Effector memory CD8-positive, alpha-beta T cell (primary cell): ENCODE data around the gene AXDND1.
A peak's percentile ranks its signal among the peaks of the same experiment; 100 is the strongest.
"Not testable (repeated sequence)": the region's sequence is repeated elsewhere in the genome, so short reads cannot be mapped to it uniquely, and the experiment has no call there.

Experiments
- ATAC-seq: fragments of 150-1000 bp; cut with Tn5 transposase; replicated peaks from 2 replicates; pipeline ENCODE4 v1.10.0; 2021; ENCODE audit warnings: mild to moderate bottlenecking, moderate library complexity
- DNase-seq, 3 experiments: peaks; one replicate each; pipeline ENCODE4 v3.0.0; 2021
- H3K27ac Mint-ChIP-seq, 2 donors: one replicate each; pipeline ENCODE4 v1.8.0; 2022; ENCODE audit warnings: mild to moderate bottlenecking in 2 of 2, mixed read lengths in 2 of 2, moderate library complexity in 2 of 2
- H3K27me3 Mint-ChIP-seq, 2 donors: one replicate each; pipeline ENCODE4 v1.8.0; 2022; ENCODE audit warnings: mixed read lengths in 2 of 2
- H3K36me3 Mint-ChIP-seq: one replicate; pipeline ENCODE4 v1.8.0; 2022; ENCODE audit warnings: mild to moderate bottlenecking, moderate library complexity, mixed read lengths; ENCODE audit not compliant: insufficient read depth
- H3K4me1 Mint-ChIP-seq, 2 donors: one replicate each; pipeline ENCODE4 v1.8.0; 2022; ENCODE audit warnings: low read depth in 2 of 2, mixed read lengths in 2 of 2
- H3K4me3 Mint-ChIP-seq, 2 donors: one replicate each; pipeline ENCODE4 v1.8.0; 2022; ENCODE audit warnings: mild to moderate bottlenecking in 2 of 2, mixed read lengths in 2 of 2, moderate library complexity in 2 of 2
- H3K9me3 Mint-ChIP-seq, 2 donors: one replicate each; pipeline ENCODE4 v1.8.0; 2022; ENCODE audit warnings: mixed read lengths in 2 of 2

AXDND1 gene

GRCh38 chr1:179340918-179341317 lies 24.9 kb upstream of the AXDND1 start:
- Mint-ChIP-seq H3K4me1 (no peaks in the 10 kb centered on the region), H3K27me3 (no peaks in the 10 kb centered on the region), H3K27ac (no peak overlapping the region), H3K9me3 (no peaks in the 10 kb centered on the region), H3K4me3 (no peak overlapping the region), H3K36me3 (peaks cover 65% of the 10 kb centered on the region)
- no peak for DNase-seq
- ATAC-seq: no peak

GRCh38 chr1:179341943-179342547 lies 23.7 kb upstream of the AXDND1 start:
- Mint-ChIP-seq H3K4me1 (no peaks in the 10 kb centered on the region), H3K27ac (no peak overlapping the region), H3K9me3 (no peaks in the 10 kb centered on the region), H3K36me3 (peaks cover 54% of the 10 kb centered on the region), H3K27me3 (no peaks in the 10 kb centered on the region), H3K4me3 (no peak overlapping the region)
- DNase-seq: no peak
- ATAC-seq: no peak

DNA sequence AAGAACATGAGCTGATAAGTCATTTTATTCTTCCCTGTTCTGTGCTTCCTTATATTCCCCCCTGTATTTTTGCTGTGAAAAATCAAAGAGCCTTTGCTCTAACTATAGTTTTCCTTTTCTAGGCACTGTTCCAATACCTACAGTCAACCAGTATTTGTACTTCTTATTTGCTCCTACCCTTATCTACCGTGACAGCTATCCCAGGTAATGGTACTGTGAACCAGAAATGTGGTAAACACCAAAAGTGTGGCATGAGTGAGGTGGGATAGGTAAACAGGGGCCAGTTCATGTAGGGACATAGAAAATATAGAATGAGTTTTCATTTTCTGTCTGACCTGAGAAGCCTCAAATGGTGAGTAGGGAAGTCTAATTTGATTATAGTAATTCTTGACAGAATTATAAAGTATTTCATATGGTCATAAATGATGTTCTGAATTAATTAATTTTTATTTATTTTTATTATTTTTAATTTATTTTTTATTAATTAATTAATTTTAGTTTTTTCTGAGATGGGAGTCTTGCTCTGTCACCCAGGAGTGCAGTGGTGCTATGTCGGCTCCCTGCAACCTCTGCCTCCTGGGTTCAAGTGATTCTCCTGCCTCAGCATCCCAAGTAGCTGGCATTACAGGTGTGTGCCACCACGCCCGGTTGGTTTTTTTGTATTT lies 22.9 kb upstream of the AXDND1 start:
- DNase-seq: no peak
- no peak overlapping the region for H3K27ac Mint-ChIP-seq
- H3K36me3 Mint-ChIP-seq: peaks cover 58% of the 10 kb centered on the region
- no peaks in the 10 kb centered on the region for H3K27me3 Mint-ChIP-seq
- no peaks in the 10 kb centered on the region for H3K9me3 Mint-ChIP-seq
- H3K4me1 Mint-ChIP-seq: peaks cover 0 to 2% of the 10 kb centered on the region in 2 donors
- ATAC-seq: no peak
- H3K4me3 Mint-ChIP-seq: no peak overlapping the region

DNA sequence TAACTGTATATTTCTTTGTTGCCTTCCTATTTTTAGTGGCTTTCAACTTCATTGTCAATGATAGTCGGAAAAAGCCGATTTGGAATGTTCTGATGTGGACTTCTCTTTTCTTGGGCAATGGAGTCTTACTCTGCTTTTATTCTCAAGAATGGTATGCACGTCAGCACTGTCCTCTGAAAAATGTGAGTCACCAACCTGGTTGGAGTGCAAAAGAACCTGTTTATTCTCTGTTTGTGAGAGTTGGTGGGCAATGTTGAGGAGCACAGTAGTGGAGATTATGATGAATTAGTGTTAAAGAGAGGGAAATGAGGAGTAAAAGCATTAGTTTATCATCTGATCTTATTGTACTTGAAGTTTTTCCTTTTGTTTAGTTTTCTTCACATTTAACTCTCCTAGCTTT lies 14.5 kb upstream of the AXDND1 start:
- H3K27me3 Mint-ChIP-seq: no peaks in the 10 kb centered on the region
- H3K27ac Mint-ChIP-seq: no peak overlapping the region
- DNase-seq (no peak), ATAC-seq (no peak)
- no peak overlapping the region for H3K4me3 Mint-ChIP-seq
- H3K9me3 Mint-ChIP-seq: no peaks in the 10 kb centered on the region
- H3K36me3 Mint-ChIP-seq: peaks cover 55% of the 10 kb centered on the region
- H3K4me1 Mint-ChIP-seq: peaks cover 4 to 10% of the 10 kb centered on the region in 2 donors

DNA sequence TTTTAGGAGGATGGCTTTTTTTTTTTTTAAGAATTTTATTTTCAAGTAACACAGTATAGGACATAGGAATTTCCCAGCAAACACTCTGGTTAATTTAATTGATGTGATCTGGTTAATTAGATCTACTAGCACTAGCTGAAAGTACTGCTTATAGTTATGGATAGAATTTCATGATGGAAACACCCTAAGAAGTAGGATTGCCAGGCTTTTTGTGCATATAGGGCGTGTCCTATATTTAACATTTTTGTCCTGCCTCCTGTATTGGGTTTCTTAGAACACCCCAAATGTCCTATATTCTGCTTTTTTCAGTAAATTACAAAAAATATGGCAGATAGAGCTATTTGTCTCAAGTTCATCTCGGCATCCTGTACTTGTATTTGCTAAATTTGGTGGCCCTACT lies 13.5 kb upstream of the AXDND1 start:
- H3K27ac Mint-ChIP-seq: peak overlapping the region in 1 of 2 donors; percentile 28
- H3K36me3 Mint-ChIP-seq: peaks cover 55% of the 10 kb centered on the region

DNA sequence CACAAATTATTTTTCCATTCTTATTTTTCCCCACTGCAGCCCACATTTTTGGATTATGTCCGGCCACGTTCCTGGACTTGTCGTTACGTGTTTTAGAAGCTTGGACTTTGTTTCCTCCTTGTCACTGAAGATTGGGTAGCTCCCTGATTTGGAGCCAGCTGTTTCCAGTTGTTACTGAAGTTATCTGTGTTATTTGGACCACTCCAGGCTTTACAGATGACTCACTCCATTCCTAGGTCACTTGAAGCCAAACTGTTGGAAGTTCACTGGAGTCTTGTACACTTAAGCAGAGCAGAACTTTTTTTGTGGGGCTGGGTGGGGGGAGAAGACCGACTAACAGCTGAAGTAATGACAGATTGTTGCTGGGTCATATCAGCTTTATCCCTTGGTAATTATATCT lies 12.2 kb upstream of the AXDND1 start:
- DNase-seq (no peak), ATAC-seq (no peak)
- no peaks in the 10 kb centered on the region for H3K27me3 Mint-ChIP-seq
- peaks cover 4 to 7% of the 10 kb centered on the region in 2 donors for H3K4me1 Mint-ChIP-seq
- H3K4me3 Mint-ChIP-seq: no peak overlapping the region
- peak overlapping the region in 1 of 2 donors; percentile 52 for H3K27ac Mint-ChIP-seq
- no peaks in the 10 kb centered on the region for H3K9me3 Mint-ChIP-seq
- peaks cover 49% of the 10 kb centered on the region for H3K36me3 Mint-ChIP-seq

More for the DNA sequence above, 13.5 kb upstream of the AXDND1 start:
- H3K9me3 Mint-ChIP-seq: no peaks in the 10 kb centered on the region
- ATAC-seq (no peak), DNase-seq (no peak)
- H3K27me3 Mint-ChIP-seq: no peaks in the 10 kb centered on the region
- H3K4me3 Mint-ChIP-seq: no peak overlapping the region
- peaks cover 4 to 10% of the 10 kb centered on the region in 2 donors for H3K4me1 Mint-ChIP-seq

DNA sequence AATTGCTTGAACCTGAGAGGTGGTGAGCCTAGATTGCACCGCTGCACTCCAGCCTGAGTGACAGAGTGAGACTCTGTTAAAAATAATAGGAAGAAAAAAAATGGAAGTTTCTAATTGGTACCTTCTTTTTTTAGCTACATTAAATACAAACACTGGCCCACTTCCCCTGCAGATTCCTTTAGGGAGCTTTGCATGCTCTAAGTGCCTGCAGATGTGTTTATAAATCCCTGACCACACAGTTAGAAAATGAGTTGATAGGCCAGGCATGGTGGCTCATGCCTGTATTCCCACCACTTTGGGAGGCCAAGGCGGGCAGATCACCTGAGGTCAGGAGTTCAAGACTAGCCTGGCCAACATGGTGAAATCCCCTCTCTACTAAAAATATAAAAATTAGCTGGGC lies 4.1 kb upstream of the AXDND1 start:
- Mint-ChIP-seq H3K4me1 (peaks cover 2 to 13% of the 10 kb centered on the region in 2 donors), H3K36me3 (peaks cover 27% of the 10 kb centered on the region)
- DNase-seq, ATAC-seq, H3K9me3 Mint-ChIP-seq, H3K4me3 Mint-ChIP-seq, H3K27ac Mint-ChIP-seq, H3K27me3 Mint-ChIP-seq: not testable (repeated sequence)

DNA sequence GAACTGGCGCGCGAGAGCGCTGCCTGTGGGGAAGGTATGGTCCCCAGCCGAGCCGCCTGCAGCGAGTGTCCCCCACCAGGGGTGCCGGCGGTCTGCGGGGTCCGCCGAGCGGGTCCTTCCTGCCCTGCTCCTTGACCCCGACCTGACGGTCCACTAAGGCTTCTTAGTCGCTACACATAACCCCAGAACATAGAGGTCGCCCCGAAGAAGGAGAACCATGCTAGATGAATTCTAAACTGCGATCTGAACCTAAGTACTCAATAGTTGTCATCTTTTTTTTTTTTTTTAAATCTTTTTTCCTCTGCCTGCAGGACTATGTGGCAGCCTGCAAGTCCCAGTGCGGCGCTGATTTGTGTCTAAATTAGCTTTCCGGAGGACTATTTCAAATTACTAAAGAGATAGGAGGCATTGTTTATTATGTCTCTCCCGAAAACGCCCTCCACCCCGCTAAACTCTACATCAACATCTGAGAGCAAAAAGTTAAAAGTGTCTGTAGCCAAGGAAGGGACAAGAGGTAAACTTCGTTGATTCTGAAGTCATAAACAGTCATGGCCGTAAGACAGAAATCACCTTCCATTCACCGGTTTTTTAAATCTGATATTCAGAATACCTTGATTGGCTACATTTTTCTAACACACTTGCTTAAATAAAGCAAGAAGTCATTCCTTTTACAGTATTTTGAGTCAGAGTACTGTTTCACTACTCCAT lies 476 bp downstream of the AXDND1 start:
- H3K36me3 Mint-ChIP-seq: peaks cover 17% of the 10 kb centered on the region
- H3K27ac Mint-ChIP-seq: peak overlapping the region; percentile 100
- H3K4me1 Mint-ChIP-seq: peaks cover 2 to 13% of the 10 kb centered on the region in 2 donors
- peaks cover 0 to 2% of the 10 kb centered on the region in 2 donors for H3K27me3 Mint-ChIP-seq
- peak overlapping the region; percentile 92 to 98 for H3K4me3 Mint-ChIP-seq
- no peaks in the 10 kb centered on the region for H3K9me3 Mint-ChIP-seq
- ATAC-seq (no peak), DNase-seq (no peak)

DNA sequence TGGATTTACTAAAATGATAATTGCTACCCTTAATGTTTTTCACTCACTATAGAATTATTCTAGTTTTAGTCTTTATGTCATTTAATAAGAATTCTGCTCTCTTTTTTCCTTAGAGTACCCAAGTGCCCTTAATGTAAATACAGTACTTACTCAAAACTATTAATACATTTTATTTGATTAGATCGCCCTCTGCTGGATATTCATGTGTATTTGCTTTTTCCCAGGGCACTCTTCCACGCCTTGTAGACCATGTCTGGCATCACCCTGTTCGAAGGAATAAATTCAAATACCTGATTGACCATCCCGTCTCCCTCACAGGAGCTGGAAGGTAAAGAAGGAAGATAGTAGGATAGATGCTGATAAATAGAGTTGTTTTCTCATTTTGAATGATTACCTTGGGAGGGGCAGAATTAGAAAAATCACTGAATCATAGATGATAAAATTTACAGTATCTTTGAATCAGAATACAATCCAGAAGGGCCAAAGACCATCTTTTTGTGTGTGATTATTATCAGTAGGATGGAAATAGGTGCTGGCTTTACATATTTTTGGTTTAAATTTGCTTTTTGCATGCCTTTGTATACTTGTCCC lies 4.1 kb downstream of the AXDND1 start:
- Mint-ChIP-seq H3K27me3 (peaks cover 0 to 15% of the 10 kb centered on the region in 2 donors), H3K36me3 (peaks cover 16% of the 10 kb centered on the region), H3K4me3 (no peak overlapping the region), H3K27ac (peak overlapping the region in 1 of 2 donors; percentile 12), H3K9me3 (no peaks in the 10 kb centered on the region), H3K4me1 (peaks cover 2 to 13% of the 10 kb centered on the region in 2 donors)
- no peak for ATAC-seq
- peak; percentile 42 to 45 (median 44) for DNase-seq

GRCh38 chr1:179372160-179372559 lies 6.4 kb downstream of the AXDND1 start:
- no peak for DNase-seq
- no peak for ATAC-seq
- no peak overlapping the region for H3K4me3 Mint-ChIP-seq

GRCh38 chr1:179376223-179376622 lies 10.5 kb downstream of the AXDND1 start:
- peaks cover 0 to 12% of the 10 kb centered on the region in 2 donors for H3K27me3 Mint-ChIP-seq
- H3K4me3 Mint-ChIP-seq: no peak overlapping the region
- H3K27ac Mint-ChIP-seq: no peak overlapping the region
- DNase-seq (no peak), ATAC-seq (no peak)
- no peaks in the 10 kb centered on the region for H3K4me1 Mint-ChIP-seq
- H3K9me3 Mint-ChIP-seq: no peaks in the 10 kb centered on the region
- no peaks in the 10 kb centered on the region for H3K36me3 Mint-ChIP-seq

More at GRCh38 chr1:179372160-179372559, 6.4 kb downstream of the AXDND1 start:
- Mint-ChIP-seq H3K27me3 (peaks cover 0 to 15% of the 10 kb centered on the region in 2 donors), H3K27ac (no peak overlapping the region), H3K36me3 (no peaks in the 10 kb centered on the region), H3K4me1 (no peaks in the 10 kb centered on the region), H3K9me3 (no peaks in the 10 kb centered on the region)

DNA sequence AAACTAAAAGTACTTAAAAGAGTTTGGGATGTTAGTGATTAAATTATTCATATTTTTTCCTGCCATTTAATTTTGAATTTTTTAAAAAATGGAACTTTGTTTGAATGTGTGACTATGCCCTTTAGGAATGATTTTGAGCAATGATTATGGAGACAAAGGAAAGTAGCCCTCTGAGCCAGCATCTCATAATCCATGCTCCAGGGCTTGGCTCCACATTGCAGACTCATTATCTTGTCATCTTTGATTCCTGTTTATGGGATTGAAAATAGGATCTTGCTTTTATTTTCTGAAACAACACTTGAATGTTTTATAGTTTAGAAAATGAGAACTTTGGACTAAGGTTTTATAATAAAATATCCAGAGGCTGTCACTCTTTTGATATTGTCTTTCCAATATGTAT lies 14.5 kb downstream of the AXDND1 start:
- Mint-ChIP-seq H3K27ac (no peak overlapping the region), H3K36me3 (no peaks in the 10 kb centered on the region), H3K27me3 (no peaks in the 10 kb centered on the region), H3K4me3 (no peak overlapping the region), H3K9me3 (no peaks in the 10 kb centered on the region), H3K4me1 (no peaks in the 10 kb centered on the region)
- DNase-seq (no peak), ATAC-seq (no peak)

DNA sequence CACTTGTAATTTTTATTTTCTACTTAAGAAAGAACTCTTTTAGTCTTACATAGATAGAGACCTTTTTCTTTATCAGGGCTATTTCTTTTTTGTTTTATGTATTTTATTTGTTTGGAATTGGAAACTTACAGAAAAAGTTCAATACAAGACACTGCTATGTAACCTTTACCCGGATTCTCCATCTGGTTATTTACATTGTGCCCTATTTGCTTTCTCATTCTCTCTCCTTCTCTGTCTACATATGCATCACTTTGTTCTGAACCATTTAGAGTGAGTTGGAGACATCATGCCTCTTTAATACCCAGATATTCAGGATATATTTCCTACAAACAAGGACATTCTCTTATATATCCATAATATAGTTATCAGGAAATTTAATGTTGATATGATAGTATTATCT lies 18.3 kb downstream of the AXDND1 start:
- Mint-ChIP-seq H3K27ac (no peak overlapping the region), H3K4me3 (no peak overlapping the region), H3K27me3 (no peaks in the 10 kb centered on the region), H3K4me1 (no peaks in the 10 kb centered on the region), H3K9me3 (no peaks in the 10 kb centered on the region), H3K36me3 (no peaks in the 10 kb centered on the region)
- DNase-seq (no peak), ATAC-seq (no peak)
